ENCODE results near the gene ALDH1L2. TPM values are rescaled to one million over a fixed set of nuclear protein-coding genes. Genes with fewer than 3 reads are reported as not detected.

Gene ALDH1L2
- total and polyA plus RNA-seq, 2 experiments from 2014 or later = 6.5 to 16.2 TPM

- H3K4me1 ChIP-seq (ENCODE audit: insufficient read depth) = no peaks in the 10 kb centered on the region
- no peaks in the 10 kb centered on the region for H4K20me1 ChIP-seq (ENCODE audit: insufficient read depth, poor library complexity, severe bottlenecking)
- H3K4me2 ChIP-seq = no peak overlapping the region
- no peak for TF ChIP-seq CTCF (IDR thresholded peaks at IDR 0.05; ENCODE audit: poor library complexity)
- no peak for TF ChIP-seq EZH2phosphoT487 (IDR thresholded peaks at IDR 0.05; ENCODE audit: low read depth, severe bottlenecking, unreplicated experiment)
- TF ChIP-seq EZH2 (IDR thresholded peaks at IDR 0.05; ENCODE audit: borderline replicate concordance) = no peak
- H3K9me2 ChIP-seq (replicated peaks; ENCODE audit: insufficient read depth) = no peaks in the 10 kb centered on the region
- 94% methylated on average over 6 of the region's 6 CpGs for WGBS (ENCODE audit: low lambda C conversion rate, missing lambda C conversion rate)
- peaks cover 11% of the 10 kb centered on the region for H3K27me3 ChIP-seq
- no peak overlapping the region for H3K4me3 ChIP-seq
- H3K79me2 ChIP-seq = peaks cover 10% of the 10 kb centered on the region
- H2AFZ ChIP-seq = no peak overlapping the region
- no peak for DNase-seq (ENCODE audit: low spot score)
- no peak overlapping the region for H3K27ac ChIP-seq
- H3K9me3 ChIP-seq (ENCODE audit: low read depth) = no peaks in the 10 kb centered on the region
- no peaks in the 10 kb centered on the region for H3K36me3 ChIP-seq (replicated peaks; ENCODE audit: insufficient read depth, low read depth)
These were observed 1.2 kb upstream of the ALDH1L2 start for GRCh38 chr12:105085501-105085900.

GRCh38 chr12:105083551-105084105, 630 bp downstream of the ALDH1L2 start:
- Histone ChIP-seq H3K27me3 (peaks cover 11% of the 10 kb centered on the region), H3K4me2 (peak overlapping the region; percentile 89), H4K20me1 (ENCODE audit: insufficient read depth, poor library complexity, severe bottlenecking) (no peaks in the 10 kb centered on the region), H3K79me2 (peaks cover 10% of the 10 kb centered on the region), H2AFZ (peak overlapping the region; percentile 5), H3K4me1 (ENCODE audit: insufficient read depth) (no peaks in the 10 kb centered on the region), H3K9me2 (replicated peaks; ENCODE audit: insufficient read depth) (no peaks in the 10 kb centered on the region), H3K9me3 (ENCODE audit: low read depth) (no peaks in the 10 kb centered on the region), H3K36me3 (replicated peaks; ENCODE audit: insufficient read depth, low read depth) (no peaks in the 10 kb centered on the region), H3K4me3 (peak overlapping the region; percentile 50), H3K27ac (peak overlapping the region; percentile 2)
- peak; percentile 57 for DNase-seq (ENCODE audit: low spot score)
- 23% methylated on average over 18 of the region's 18 CpGs for WGBS (ENCODE audit: low lambda C conversion rate, missing lambda C conversion rate)
- no peak for TF ChIP-seq CTCF (IDR thresholded peaks at IDR 0.05; ENCODE audit: poor library complexity)
- TF ChIP-seq EZH2phosphoT487 (IDR thresholded peaks at IDR 0.05; ENCODE audit: low read depth, severe bottlenecking, unreplicated experiment) = no peak
- no peak for TF ChIP-seq EZH2 (IDR thresholded peaks at IDR 0.05; ENCODE audit: borderline replicate concordance)

GRCh38 chr12:105083031-105083430, 1.2 kb downstream of the ALDH1L2 start:
- peak overlapping the region; percentile 2 for H3K27ac ChIP-seq
- DNase-seq (ENCODE audit: low spot score) = no peak
- H3K27me3 ChIP-seq = peaks cover 11% of the 10 kb centered on the region
- TF ChIP-seq EZH2phosphoT487 (IDR thresholded peaks at IDR 0.05; ENCODE audit: low read depth, severe bottlenecking, unreplicated experiment) (no peak), EZH2 (IDR thresholded peaks at IDR 0.05; ENCODE audit: borderline replicate concordance) (no peak), CTCF (IDR thresholded peaks at IDR 0.05; ENCODE audit: poor library complexity) (no peak)
- H3K36me3 ChIP-seq (replicated peaks; ENCODE audit: insufficient read depth, low read depth) = no peaks in the 10 kb centered on the region
- no peak overlapping the region for H3K4me3 ChIP-seq
- H3K4me1 ChIP-seq (ENCODE audit: insufficient read depth) = no peaks in the 10 kb centered on the region
- no peaks in the 10 kb centered on the region for H3K9me2 ChIP-seq (replicated peaks; ENCODE audit: insufficient read depth)
- 66% methylated on average over 5 of the region's 5 CpGs for WGBS (ENCODE audit: low lambda C conversion rate, missing lambda C conversion rate)
- no peak overlapping the region for H2AFZ ChIP-seq
- no peaks in the 10 kb centered on the region for H4K20me1 ChIP-seq (ENCODE audit: insufficient read depth, poor library complexity, severe bottlenecking)
- peaks cover 10% of the 10 kb centered on the region for H3K79me2 ChIP-seq
- no peaks in the 10 kb centered on the region for H3K9me3 ChIP-seq (ENCODE audit: low read depth)
- peak overlapping the region; percentile 89 for H3K4me2 ChIP-seq
